ENCODE data around the gene PLRG1.

GRCh38 chr4:154591890-154592289 is 41.7 kb upstream of the PLRG1 start:
- no peak for TF ChIP-seq ZFX (IDR thresholded peaks at IDR 0.05)
- TF ChIP-seq CTCF (conservative IDR thresholded peaks at IDR 0.05), result no peak
